GM12874 (cell line): ENCODE measurements around the gene ABHD17A.

ENCODE experiments used
- TF ChIP-seq, protein P1 (sequence below): IDR thresholded peaks from 2 replicates; pipeline ENCODE4 v1.5.1; 2011; ENCODE audit warnings: low read depth, mild to moderate bottlenecking, control low read depth, low read length, moderate library complexity; ENCODE audit not compliant: insufficient read depth

Gene ABHD17A

DNA sequence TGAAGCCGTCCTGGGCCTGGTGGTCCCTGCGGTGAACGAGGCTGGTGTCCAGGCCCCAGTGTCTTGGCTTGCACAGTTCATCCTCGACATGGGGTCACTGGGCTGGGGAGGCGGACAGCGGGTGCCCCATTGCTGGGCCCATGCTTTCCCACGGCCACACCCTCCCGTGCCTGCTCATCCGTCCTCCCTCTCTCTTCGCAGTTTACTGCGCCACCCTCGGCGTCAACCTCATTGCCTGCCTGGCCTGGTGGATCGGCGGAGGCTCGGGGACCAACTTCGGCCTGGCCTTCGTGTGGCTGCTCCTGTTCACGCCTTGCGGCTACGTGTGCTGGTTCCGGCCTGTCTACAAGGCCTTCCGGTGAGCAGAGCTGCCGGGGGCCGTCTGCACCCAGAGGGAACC is 32.6 kb upstream of the ABHD17A start:
- TF ChIP-seq, protein P1, sequence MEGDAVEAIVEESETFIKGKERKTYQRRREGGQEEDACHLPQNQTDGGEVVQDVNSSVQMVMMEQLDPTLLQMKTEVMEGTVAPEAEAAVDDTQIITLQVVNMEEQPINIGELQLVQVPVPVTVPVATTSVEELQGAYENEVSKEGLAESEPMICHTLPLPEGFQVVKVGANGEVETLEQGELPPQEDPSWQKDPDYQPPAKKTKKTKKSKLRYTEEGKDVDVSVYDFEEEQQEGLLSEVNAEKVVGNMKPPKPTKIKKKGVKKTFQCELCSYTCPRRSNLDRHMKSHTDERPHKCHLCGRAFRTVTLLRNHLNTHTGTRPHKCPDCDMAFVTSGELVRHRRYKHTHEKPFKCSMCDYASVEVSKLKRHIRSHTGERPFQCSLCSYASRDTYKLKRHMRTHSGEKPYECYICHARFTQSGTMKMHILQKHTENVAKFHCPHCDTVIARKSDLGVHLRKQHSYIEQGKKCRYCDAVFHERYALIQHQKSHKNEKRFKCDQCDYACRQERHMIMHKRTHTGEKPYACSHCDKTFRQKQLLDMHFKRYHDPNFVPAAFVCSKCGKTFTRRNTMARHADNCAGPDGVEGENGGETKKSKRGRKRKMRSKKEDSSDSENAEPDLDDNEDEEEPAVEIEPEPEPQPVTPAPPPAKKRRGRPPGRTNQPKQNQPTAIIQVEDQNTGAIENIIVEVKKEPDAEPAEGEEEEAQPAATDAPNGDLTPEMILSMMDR, result no peak

DNA sequence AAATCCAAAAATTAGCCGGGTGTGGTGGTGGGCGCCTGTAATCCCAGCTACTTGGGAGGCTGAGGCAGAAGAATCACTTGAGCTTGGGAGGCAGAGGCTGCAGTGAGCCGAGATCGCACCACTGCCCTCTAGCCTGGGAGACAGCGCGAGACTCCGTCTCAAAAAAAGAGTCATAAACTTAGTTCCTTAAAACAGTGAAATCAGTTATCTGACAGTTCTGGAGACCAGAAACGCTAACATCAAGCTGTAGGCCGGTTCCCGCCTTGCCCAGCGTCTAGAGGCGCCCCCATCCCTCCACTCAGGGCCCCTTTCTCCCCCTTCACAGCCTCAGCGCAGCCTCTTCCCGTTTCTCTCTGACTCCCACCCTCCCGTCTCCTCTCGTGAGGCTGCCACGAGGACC is 31.9 kb upstream of the ABHD17A start:
- TF ChIP-seq, protein P1, result no peak

DNA sequence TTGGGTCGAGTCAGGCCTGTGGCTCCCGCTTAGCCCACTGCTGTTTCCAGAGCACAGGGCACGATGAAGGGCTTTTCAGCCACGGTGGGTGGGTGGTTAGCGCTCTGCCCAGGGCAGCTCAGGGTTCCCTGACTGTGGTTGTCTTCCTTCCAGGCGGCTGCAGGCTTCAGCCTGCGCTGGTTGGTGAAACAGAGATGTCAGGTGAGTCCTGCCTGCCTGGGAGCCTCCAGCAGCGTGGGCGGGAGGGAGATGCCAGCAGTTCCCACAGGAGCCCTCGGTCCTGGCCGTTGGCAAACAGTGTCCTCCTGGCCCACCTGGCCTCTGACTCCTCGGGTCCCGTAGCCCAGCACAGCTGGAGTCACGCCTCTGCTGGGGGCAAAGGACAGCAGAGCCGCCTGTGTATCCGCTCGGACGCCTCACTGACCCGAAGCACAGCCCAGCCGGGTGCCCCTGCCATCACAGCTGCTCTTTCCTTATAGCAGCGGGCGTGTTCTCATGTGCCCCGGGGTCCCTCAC is 29.6 kb upstream of the ABHD17A start:
- TF ChIP-seq, protein P1, result no peak

DNA sequence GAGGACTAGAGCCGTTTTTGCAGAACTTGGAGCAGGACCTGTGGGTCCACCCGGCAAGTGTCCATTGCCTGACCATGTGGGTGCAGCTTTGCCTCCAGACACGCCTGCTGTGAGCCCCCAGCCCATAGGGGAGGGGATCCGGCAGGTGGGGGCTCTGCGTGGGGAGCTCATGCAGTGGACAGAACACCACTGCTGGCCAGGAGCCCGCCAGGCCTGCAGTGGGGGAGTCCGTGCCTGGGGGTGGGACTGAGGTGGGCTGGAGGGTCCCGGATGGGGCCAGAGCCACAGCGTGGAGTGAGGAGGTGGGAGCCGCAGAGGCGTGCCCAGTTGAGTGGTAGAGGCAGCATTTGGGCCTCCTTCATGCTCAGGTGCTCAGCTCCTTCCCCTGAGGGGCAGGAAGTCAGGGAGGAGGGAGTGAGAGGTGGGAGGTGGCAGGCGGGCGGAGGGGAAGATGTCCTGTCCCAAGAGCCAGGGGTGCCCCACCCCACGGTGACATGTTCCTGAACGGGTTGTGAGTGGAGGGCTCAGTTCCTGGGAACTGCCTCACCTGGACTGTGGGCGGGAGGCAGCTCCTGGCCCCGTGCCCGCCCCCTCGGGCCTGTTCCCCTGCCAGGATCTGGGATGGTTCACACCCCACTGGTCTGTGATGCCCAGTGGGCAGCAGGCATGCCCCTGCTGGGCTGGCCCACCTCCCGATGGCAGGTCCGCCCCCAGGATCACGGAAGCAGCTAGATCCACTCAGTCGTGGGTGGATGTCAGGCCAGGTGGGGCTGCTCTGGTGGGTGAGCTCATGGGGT is 28.7 kb upstream of the ABHD17A start:
- TF ChIP-seq, protein P1, result no peak

DNA sequence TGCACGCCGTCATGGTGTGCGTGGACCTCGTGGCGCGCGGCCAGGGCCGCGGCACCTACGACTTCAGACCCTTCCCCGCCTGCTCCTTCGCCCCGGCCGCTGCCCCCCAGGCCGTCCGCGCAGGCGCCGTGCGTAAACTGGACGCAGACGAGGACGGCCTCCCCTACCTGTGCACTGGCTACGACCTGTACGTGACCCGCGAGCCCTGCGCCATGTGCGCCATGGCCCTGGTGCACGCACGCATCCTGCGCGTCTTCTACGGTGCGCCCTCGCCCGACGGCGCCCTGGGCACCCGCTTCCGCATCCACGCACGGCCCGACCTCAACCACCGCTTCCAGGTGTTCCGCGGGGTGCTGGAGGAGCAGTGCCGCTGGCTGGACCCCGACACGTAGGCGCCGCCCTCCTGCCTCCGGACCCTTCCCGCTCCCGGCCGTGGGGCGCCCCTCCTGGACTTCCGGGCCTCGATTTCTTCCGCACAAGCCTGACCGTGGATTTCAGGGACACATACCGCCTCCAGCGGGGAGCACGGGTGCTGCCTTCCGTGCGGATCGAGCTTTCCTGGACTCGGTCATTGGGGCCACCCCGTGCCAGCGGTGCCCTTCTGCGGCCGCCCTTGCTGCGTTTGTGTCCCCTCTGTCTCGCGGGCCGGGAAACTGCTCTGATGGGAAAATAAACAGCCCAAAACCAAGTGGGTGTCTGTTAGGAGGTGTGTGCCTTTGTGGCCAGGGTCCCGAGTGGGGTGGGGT is 27.6 kb upstream of the ABHD17A start:
- TF ChIP-seq, protein P1, result no peak

DNA sequence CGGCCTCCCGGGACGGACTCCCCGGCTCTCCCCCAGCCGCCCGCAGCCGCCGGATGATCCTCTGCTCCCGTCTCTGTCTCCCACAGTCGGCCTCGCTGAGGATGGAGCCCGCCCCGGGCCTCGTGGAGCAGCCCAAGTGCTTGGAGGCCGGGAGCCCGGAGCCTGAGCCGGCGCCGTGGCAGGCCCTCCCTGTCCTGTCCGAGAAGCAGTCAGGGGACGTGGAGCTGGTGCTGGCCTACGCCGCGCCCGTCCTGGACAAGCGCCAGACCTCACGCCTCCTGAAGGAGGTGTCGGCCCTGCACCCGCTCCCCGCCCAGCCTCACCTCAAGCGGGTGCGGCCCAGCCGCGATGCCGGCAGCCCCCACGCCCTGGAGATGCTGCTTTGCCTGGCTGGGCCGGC is 26.7 kb upstream of the ABHD17A start:
- TF ChIP-seq, protein P1, result no peak

DNA sequence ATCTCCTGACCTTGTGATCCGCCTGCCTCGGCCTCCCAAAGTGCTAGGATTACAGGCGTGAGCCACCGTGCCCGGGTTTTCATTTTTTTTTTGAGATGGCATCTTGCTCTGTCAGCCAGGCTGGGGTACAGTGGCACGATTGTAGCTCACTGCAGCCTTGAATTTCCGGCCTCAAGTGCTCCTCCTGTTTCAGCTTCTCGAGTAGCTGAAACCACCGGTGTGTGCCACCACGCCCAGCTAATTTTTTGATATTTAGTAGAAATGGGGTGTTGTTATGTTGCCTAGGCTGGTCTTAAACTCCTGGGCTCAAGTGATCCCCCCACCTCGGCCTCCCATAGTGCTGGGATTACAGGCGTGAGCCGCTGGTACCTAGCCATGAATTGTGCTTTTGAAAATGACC is 25.8 kb upstream of the ABHD17A start:
- TF ChIP-seq, protein P1, result no peak
